NCI-H2227 (cell line): ENCODE data around the gene LPAR3.
"Not testable (repeated sequence)": the region's sequence is repeated elsewhere in the genome, so short reads cannot be mapped to it uniquely, and the experiment has no call there.

Source experiments
- DNase-seq: peaks from one replicate; lab custom pipeline; 2025; ENCODE audit not compliant: unreplicated experiment; lab: John Stamatoyannopoulos, UW

LPAR3 gene

DNA sequence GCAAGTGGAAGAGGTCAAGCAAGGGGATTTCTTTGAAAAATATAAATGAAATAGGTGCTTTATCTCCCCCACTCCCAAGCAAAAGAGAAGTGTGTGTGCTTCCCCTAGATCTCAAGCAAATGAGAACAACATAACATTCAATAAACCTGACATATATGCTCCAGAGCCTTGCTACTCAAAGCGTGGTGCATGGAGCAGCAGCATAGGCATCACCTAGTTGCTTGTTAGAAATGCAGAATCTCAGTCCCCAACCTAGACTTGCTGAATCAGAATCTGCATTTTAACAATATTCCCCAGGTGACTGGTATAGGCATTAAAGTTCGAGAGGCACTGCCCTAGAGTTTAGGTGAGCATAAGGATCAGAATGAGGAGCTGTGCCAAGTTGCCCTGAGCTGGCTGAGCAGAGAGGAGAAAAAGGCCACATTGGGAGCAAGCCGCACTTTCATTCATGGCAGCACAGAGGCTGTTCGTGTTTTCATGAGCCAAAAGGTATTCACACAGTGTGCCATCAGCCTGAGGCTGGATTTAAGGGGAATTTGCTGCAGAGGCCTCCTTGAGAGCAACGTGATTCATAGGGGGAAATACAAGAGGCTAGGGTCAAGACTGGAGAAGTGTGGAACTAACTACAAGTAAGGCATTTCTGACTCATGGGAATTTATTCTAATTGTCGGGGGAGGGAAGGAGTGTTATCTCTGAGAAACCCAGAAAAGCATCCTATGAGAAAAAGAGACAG lies 14.3 kb upstream of the LPAR3 start:
- no peak for DNase-seq

DNA sequence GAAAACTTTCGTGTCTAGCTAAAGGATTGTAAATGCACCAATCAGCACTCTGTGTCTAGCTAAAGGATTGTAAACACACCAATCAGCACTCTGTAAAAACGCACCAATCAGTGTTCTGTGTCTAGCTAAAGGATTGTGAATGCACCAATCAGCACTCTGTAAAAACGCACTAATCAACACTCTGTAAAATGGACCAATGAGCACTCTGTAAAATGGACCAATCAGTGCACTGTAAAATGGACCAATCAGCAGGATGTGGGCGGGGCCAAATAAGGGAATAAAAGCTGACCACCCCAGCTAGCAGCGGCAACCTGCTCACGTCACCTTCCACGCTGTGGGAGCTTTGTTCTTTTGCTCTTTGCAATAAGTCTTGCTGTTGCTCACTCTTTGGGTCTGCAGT lies 9.7 kb upstream of the LPAR3 start:
- not testable (repeated sequence) for DNase-seq

DNA sequence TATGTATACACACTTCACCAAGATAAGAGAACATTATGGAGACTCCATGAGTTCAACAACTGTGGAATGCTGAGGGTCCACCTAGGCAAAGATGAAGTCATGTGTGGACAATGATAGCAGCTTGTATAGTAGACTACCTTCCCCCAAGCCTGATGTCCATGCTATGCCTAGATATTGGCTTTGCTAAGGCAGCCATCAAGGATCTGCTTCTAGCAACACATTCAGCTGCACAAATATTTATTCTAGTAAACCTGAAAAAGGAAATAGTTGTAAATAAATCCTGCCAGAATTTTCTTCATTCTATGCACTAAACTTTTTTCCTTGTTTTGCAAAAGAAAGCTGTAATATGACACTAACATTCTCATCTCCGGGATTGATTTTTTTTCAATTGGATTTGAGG lies 7.0 kb upstream of the LPAR3 start:
- DNase-seq: no peak

DNA sequence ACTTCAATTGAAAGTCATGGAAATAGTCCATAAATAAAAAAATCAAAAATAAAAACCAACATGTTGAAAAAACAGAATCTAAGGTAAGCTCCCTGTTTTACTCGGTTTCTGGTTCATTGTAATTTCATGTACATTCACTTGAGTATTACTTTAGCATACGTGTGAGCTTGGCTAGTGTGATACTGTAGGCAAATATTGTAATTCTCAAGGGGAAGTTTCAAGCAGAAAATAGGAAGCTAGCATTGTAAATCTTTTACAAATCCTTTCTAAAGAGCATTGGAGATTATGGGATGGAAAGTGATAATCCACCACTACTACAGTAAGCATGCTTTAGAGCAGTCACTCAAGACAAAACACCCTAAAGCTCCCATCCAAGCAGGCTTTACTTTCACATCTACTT lies 3.3 kb upstream of the LPAR3 start:
- no peak for DNase-seq

DNA sequence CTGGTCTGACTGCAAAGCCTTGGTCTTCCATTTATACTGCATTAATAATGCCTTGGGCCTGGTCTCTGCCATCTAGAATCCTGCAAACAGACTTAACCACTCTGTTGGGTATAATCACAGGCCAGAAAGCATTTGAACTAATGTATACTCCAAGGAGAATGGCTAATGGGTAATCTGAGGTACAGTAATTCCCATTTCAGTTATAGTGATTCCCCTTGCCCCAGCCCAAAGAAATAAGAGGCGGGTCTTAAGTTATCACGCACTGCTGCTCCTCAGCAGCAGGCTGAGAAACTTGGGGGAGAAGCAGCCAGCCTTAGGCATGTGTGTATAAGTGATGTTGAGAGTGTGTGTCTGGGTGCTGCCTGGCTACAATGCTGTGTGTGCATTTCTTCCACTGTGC lies 2.4 kb downstream of the LPAR3 start:
- no peak for DNase-seq

DNA sequence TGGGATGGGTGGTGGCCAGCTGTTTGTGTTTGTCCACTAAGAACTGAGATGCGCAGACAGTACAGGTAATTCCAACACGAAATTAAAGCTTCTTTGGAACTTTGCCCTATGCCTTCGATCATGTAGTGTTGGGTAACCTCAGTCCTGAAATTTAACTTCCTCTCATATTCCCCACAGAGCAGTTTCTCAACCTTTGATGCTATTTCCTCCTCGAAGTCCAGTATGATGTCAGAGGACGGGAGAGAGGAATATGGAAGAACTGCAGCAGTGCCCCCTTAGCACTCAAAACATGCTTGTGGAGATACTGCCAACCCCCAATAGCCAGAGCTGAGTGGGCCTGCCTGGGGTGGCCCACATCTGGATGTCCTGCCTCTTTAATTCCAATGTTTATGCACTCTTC lies 3.6 kb downstream of the LPAR3 start:
- no peak for DNase-seq

DNA sequence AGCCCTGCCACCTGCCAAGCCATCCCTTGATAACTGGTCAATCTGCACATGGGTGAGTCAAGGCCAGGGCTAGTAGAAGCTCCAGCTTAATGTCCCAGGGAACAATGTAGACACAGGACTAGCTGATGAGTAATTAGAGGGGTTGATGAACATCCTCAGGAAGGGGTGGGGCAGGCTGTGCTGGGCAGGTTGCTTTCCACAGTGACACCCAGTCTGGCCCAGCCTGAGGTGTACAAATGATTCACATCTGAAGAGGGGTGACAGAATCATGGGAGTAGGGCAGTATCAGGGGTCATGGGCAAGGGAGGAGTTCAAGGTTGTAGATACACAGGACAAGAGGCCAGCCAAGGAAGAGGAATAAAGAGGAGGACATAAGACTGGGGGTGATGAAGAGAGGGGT lies 4.3 kb downstream of the LPAR3 start:
- no peak for DNase-seq

DNA sequence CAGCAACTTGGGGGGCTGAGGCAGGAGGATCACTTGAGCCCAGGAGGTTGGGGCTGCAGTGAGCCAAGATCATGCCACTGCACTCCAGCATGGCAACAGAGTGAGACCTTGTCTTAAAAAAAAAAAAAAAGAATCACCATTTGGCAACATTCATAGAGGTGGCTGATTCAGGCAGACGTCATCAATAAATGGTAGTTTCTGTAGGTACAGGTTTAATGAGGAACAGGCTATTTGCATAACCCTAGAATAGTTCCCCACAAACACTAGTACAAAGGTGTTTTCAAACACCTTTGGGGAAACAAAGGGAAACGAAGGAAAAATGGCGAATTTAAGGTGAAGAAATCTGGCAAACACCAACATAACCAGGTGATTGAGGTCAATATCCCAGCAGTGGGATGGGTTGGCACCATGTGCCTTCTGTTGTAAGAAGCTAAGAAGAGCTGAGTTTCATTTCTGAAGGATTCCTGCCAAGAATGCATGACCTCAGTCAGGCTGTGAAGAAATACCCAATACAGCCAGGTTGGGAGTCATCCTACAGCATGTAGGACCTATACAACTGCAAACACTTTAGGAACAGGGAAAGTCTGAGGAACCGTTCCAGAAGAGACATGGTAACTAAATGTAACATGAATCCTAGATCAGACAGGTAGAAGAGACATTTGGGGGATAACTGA lies 5.6 kb downstream of the LPAR3 start:
- no peak for DNase-seq

DNA sequence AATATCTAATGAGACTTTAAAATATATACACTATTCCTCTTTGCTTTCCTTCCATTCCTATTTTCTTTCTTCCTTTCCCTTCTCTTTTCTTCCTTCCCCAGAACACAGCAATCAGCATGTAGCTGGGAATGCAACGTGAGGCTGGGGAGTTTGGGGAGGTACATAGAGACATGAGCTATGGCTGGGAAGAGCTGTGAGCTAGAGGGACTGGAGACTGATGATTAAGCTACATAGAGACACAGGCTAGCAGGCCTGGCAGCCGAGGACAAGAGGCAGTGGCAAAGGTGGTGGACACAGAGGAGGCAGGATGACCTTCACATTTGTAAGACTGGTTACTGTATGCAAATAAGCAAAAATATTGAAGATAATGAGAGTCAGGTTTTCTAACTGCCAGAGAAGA lies 7.5 kb downstream of the LPAR3 start:
- no peak for DNase-seq

DNA sequence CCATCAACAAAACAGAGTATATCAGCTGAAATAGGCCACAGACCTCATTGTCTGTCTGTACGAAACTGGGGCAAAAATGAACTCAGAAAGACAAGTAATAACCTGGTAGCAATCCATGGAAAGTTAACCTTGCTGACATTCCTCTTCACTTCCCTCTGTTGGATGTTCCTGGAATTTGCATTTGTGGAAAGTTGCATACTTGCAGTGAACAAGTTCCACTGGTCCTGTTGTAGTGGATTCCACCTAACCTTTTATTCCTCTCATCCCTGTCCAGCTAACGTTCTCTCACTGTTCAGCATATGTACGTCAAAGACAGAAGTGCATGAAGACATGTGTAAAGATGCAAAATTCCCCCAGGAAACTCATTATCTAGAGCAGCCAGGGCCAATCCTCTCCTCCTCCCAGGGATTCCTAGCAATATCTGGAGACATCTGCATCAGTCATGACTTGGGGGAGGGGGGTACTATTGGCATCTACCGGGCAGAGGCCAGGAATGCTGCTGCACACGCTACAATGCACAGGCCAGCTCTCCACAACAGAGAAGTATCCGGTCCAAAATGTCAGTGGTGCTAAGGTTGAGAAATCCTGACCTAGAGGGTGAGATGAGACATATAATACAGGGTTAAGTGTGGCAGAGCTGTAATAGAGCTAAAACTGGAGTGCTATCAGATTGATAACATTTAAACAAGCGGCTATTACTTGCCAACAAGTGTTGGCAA lies 8.2 kb downstream of the LPAR3 start:
- no peak for DNase-seq

DNA sequence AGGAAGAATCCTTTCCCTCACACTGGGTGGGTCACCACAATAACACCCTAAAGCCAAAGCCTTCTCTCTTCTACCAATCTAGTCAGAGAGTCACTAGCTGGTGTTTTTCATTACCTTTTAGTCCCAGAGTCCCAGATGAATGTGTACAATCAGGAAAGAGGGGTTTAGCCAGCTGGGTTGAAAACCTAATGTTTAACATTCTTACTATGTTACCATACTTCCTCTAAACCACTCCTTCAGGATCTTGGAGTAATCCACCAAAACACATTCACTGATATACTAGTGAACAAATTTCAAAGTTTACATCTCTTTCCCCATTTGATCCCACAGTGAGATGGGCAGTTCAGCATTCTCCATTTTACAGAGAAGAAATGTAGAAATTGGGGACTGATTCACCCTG lies 9.7 kb downstream of the LPAR3 start:
- no peak for DNase-seq

DNA sequence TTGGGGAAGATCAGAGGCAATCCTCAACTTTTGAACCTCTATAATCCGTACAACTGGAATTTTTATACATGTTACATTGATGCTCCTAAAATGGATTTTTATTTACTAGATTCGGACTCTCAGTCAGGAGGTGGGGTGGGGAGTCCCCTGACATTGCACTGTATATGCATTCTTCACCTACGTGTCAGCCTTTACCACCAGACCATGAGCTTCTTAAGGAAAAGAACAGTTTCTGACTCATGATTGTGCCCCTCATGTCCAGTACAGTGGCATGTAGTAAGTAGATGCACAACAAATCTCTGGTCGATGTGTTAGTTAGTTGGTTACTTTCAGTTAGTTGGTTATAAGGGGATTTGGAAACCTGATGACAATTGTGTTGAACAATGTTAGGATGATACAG lies 15.4 kb downstream of the LPAR3 start:
- DNase-seq: no peak

DNA sequence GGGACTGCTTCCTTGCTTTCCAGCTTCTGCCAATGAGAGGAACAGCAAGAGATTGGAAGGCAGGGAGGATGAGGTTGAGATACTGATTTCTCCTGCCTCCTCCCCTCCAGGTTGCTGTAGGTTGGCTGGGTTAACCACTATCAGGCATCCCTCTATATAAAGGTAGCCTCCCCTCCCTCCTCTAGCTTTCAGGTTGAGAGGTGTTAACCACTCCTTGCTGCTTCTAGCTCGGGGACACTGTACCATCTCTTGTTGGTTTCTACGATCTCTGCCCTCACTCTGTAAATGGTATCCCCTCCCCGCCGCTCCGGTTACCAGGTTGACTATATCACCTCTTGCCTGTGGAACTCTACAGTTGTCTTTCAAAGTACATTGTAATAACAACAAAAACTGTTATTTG lies 16.7 kb downstream of the LPAR3 start:
- DNase-seq: no peak

DNA sequence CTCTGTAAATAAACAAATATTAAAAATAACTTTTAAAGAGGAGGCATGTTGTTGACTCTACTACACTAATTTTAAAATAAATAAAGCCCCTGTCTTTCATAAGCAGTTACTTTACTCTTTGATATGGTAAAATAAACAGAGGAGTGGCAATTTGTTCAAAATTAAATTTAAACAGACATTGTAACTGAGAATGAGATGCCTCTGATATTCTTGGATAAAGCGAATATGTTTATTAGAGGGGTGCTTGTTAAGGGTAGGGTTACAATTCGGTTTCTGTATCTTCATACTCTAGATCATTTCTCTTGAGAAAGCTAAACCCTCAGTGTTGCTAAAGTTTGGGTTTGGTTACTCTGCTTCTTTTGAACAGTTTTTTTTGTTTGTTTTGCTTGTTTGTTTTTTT lies 19.6 kb downstream of the LPAR3 start:
- no peak for DNase-seq

DNA sequence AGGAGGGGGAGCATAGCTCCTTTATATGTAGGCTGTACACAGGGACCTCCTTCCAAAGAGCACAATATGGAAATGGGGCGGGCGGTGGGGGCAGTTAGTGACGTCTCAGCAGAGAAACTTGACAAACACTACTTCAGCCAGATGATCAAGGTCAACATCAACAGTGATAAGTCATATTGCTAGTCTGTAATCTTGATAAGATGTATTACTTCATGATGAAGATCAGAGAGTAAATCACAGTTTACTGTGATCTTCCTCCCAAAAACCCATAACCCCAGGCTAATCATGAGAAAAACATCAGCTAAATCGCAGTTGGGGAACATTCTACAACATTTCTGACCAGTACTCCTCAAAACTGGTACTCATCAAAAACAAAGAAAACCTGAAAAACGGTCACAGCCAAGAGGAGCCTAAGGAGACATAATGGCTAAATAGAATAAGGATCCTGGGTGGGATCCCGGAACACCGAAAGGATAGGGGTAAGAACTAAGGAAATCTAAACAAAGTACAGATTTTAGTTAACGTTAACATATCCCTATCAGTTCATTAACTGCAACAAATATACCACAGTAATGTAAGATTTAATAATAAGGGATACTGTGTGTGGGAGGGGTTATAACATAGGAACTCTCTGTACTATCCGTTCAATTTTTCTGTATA lies 20.2 kb downstream of the LPAR3 start:
- no peak for DNase-seq

DNA sequence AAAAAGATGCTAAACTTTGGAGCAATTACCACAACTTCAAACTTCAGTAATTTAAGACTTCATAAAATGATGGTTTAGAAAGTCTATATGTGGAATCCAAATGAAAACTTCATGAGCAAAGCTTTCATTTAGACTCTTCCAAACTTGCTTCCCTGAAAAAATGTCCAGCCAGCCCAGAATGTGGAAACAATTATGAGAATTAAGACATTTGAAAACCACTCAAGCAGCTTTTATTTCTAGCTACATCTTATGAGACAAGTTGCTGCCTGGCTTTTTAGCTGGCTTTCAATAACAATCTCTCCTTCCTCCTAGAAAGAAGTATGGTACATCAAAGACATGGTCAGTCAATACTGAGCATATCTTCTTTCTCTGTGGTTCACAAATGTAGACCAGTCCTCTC lies 21.8 kb downstream of the LPAR3 start:
- no peak for DNase-seq

DNA sequence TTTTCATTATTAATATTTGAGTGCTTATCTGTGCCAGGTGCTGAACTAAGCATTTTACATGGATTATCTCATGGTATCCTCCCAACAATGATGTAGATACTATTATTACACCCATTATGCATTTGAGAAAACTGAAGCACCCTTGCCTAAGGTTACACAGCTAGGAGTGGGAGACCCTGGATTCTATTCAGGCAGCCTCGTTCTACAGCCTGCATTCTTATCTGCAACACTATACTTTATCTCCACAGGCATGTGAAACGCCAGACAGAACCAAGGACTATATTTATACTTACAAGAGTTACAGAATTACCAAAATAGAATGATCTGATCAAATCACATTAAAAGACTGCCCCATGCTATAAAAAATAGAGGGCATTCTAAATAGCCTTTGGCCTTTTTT lies 22.4 kb downstream of the LPAR3 start:
- no peak for DNase-seq

DNA sequence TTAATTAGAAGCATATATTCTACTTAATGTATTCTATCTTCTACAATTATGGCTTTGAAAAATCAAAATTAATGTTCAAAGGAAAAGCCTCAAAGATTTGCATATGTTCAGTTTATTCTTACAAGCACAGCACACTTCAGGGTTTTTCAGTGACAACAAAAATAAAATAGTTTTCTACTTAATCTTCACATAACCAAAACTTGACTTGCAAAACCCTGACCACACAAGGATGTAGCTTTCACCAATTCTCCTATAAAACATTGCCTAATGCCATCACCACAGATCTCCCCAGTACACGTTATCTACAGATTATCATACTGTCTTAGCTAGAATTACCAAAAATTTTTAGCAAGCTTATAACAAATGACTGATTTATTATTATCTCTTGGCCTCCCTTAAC lies 23.3 kb downstream of the LPAR3 start:
- no peak for DNase-seq

DNA sequence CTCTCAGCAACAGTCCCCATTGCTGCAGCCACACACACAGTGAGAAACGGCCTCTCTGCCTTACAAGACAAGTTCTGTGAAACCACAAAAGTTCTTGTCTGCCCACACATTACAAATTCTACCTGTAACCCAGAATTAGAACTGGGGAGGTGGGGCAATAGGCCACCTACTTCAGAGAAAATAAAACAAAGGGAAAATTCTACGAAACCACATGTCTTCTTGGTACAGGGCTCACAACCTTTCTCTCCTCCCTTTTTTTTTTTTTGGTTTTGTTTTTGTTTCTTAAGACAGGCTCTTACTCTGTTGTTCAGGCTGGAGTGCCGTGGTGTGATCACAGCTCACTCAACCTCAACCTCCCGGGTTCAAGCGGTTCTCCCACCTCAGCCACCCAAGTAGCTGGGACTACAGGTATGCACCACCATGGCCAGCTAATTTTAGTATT lies 30.2 kb downstream of the LPAR3 start:
- DNase-seq: no peak

DNA sequence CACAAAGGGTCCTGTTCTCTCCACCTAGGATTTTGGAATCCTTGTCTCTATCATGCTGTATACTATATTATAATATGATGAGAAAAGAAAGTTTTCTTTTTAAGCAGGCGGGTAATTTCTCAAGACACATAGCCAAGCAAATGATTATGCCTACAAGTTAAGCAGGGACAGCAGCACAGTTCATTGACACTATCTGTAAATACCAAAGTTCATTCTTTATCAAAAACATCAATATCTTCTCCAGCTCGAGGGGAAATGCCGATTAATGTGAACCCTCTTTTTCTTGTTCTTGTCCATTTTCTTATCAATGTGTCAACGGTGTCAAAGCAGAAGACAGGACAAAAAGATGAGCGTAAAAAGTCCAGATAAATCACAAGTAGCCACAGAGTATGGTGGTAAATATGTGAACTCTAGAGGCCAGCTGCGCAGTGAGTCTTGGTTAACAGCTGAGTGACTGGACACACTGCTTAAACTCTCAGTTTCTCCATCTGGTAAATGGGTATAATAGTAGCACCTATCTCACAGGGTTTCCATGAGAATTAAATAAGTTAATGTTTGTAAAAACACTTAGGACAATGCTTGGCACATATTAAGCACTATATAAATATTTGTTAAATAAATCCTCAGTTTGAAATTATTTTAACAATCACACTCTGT lies 30.9 kb downstream of the LPAR3 start:
- DNase-seq: no peak

DNA sequence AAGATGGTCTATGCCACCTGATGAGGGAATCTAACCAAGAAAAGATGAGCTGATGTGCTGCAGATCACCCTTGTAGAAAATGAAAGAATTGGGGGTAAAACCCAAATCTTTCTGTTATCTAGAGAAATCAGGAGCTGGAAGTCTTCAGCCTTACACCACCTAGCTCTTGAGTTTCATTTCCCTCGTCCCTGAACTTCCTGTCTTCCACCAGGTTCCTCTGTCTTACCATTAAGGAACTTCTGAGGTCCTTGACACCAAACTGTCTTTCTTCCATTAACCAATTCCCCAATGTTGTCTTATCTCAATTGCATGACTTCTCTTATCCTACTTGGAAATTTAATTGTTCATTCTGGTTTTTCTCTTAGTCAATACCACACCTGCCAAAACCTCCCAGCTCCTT lies 31.5 kb downstream of the LPAR3 start:
- DNase-seq: no peak
